ENCODE measurements around the gene EXOSC10.

GRCh38 chr1:11107599-11107998, 7.9 kb upstream of the EXOSC10 start:
- TF ChIP-seq CTCF (IDR thresholded peaks at IDR 0.05; ENCODE audit: extremely low read depth in 1 of 2, insufficient read depth in 1 of 2, low read depth in 1 of 2, low read length in 2 of 2) (no peak), POLR2A (IDR thresholded peaks at IDR 0.05; ENCODE audit: low read depth, low read length) (no peak), EZH2 (IDR thresholded peaks at IDR 0.05; ENCODE audit: borderline replicate concordance, low read depth, low read length, severe bottlenecking) (no peak), MAX (IDR thresholded peaks at IDR 0.05; ENCODE audit: insufficient read depth, insufficient read length) (no peak), POLR2AphosphoS5 (IDR thresholded peaks at IDR 0.05; ENCODE audit: insufficient read depth, low read depth, low read length) (no peak), FOS (IDR thresholded peaks at IDR 0.05; ENCODE audit: borderline replicate concordance, insufficient read depth, low read length) (no peak)
